Smooth muscle cell (in vitro differentiated cells): Measurements from ENCODE around the gene OXCT2. TPM values are rescaled to one million over a fixed set of nuclear protein-coding genes. Genes with fewer than 3 reads are reported as not detected.
A peak's percentile ranks its signal among the peaks of the same experiment; 100 is the strongest.

Experiments
- DNase-seq: peaks from one replicate; lab custom pipeline; 2025; ENCODE audit not compliant: unreplicated experiment; lab: John Stamatoyannopoulos, UW
- H2AFZ ChIP-seq: fragments of 200-600 bp; sonication (generic); 2 replicates; pipeline ENCODE4 v1.6.0; 2016; ENCODE audit warnings: antibody characterized with exemption, low read depth, mild to moderate bottlenecking
- H3F3A ChIP-seq: fragments of 200-600 bp; sonication (generic); 2 replicates; pipeline ENCODE4 v1.6.0; 2017; ENCODE audit warnings: antibody characterized with exemption, low read depth
- H3K27ac ChIP-seq: fragments of 200-600 bp; sonication (generic); 2 replicates; pipeline ENCODE4 v1.5.1; 2016; ENCODE audit warnings: low read depth, mild to moderate bottlenecking
- H3K27me3 ChIP-seq: fragments of 200-600 bp; sonication (generic); 2 replicates; pipeline ENCODE4 v1.6.1; 2016; ENCODE audit warnings: low read depth, mild to moderate bottlenecking
- H3K36me3 ChIP-seq: fragments of 200-600 bp; sonication (generic); 2 replicates; pipeline ENCODE4 v1.5.1; 2016; ENCODE audit warnings: low read depth
- H3K4me1 ChIP-seq: fragments of 200-600 bp; sonication (generic); 2 replicates; pipeline ENCODE4 v1.5.1; 2016; ENCODE audit warnings: low read depth
- H3K4me2 ChIP-seq: fragments of 200-600 bp; sonication (generic); 2 replicates; pipeline ENCODE4 v1.6.0; 2016; ENCODE audit warnings: mild to moderate bottlenecking
- H3K4me3 ChIP-seq: fragments of 200-600 bp; sonication (generic); 2 replicates; pipeline ENCODE4 v1.5.1; 2016; ENCODE audit warnings: mild to moderate bottlenecking
- H3K79me2 ChIP-seq: fragments of 200-600 bp; sonication (generic); 2 replicates; pipeline ENCODE4 v1.6.0; 2016; ENCODE audit warnings: low read depth, mild to moderate bottlenecking
- H3K9ac ChIP-seq: fragments of 200-600 bp; sonication (generic); 2 replicates; pipeline ENCODE4 v1.6.0; 2016; ENCODE audit warnings: low read depth
- H3K9me3 ChIP-seq: fragments of 200-600 bp; sonication (generic); replicated peaks from 2 replicates; pipeline ENCODE4 v1.5.1; 2016; ENCODE audit warnings: low read depth
- H4K20me1 ChIP-seq: fragments of 200-600 bp; sonication (generic); 2 replicates; pipeline ENCODE4 v1.6.0; 2016; ENCODE audit warnings: low read depth
- WGBS: methylation state at CpG from one replicate; pipeline ENCODE4 v1.1.7; 2016; ENCODE audit warnings: low lambda C conversion rate; 5-methylcytosine and 5-hydroxymethylcytosine counted together
- polyA plus RNA-seq: library from polyadenylated mRNA; unstranded; fragments of >200 nt; fragmentation: Nextera tagmentation; extraction: Ambion mirVana; gene quantifications from 2 replicates; pipeline ENCODE4 v1.2.1, GENCODE V29; 2016
- total RNA-seq: library from RNA; depleted of rRNA; stranded (reverse); fragments of >200 nt; gene quantifications from 2 replicates; pipeline ENCODE4 v1.2.3, GENCODE V29; 2014
- TF ChIP-seq, protein P1 (sequence below): fragments of 200-600 bp; sonication (generic); IDR thresholded peaks from 2 replicates; pipeline ENCODE4 v1.5.1; 2017; ENCODE audit warnings: borderline replicate concordance, mild to moderate bottlenecking, antibody characterized with exemption; ENCODE audit not compliant: insufficient read depth, poor library complexity, severe bottlenecking

OXCT2 gene
- total and polyA plus RNA-seq, 2 experiments from 2014 or later = not detected

DNA sequence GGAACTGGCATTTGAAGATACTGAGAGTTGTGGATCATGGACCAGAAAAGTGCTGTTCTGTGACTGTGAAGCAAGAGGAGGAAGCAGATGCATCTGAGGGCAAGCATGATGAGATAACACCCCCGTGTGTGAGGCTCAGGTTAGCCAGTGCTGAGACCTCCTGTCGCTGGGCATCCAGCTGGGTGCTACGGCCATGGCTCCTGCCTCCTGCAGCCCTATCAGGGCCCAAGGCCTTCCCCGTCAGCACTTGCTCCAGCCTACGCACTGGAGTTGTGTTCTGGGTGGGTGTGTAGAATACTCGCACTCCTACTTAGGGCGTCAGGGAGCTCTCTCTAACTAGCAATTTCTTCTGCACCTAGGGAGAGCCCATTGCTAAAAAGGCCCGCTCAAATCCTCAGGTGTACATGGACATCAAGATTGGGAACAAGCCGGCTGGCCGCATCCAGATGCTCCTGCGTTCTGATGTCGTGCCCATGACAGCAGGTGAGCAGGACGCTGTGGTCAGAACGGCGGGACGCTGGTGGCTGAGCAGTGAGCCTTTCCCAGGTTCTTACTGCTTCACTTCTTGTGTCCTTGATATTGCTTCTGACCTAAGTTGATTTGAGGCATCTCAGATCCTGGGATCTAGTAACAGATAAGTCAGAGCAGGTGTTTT, 26.0 kb downstream of the OXCT2 start:
- Histone ChIP-seq H3K79me2 (peaks cover 3% of the 10 kb centered on the region), H3K4me3 (no peak overlapping the region), H3K27ac (no peak overlapping the region), H3K9me3 (no peaks in the 10 kb centered on the region), H3K4me2 (no peak overlapping the region), H3K36me3 (peaks cover 13% of the 10 kb centered on the region), H3K27me3 (no peaks in the 10 kb centered on the region), H2AFZ (no peak overlapping the region), H4K20me1 (no peaks in the 10 kb centered on the region), H3K9ac (no peak overlapping the region), H3F3A (no peaks in the 10 kb centered on the region), H3K4me1 (peaks cover 2% of the 10 kb centered on the region)
- DNase-seq = no peak
- TF ChIP-seq, protein P1, sequence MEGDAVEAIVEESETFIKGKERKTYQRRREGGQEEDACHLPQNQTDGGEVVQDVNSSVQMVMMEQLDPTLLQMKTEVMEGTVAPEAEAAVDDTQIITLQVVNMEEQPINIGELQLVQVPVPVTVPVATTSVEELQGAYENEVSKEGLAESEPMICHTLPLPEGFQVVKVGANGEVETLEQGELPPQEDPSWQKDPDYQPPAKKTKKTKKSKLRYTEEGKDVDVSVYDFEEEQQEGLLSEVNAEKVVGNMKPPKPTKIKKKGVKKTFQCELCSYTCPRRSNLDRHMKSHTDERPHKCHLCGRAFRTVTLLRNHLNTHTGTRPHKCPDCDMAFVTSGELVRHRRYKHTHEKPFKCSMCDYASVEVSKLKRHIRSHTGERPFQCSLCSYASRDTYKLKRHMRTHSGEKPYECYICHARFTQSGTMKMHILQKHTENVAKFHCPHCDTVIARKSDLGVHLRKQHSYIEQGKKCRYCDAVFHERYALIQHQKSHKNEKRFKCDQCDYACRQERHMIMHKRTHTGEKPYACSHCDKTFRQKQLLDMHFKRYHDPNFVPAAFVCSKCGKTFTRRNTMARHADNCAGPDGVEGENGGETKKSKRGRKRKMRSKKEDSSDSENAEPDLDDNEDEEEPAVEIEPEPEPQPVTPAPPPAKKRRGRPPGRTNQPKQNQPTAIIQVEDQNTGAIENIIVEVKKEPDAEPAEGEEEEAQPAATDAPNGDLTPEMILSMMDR = no peak
- WGBS = 97% methylated on average over 16 of the region's 16 CpGs

GRCh38 chr1:39738622-39739366, 32.4 kb downstream of the OXCT2 start, which contains the start of gene PPIE:
PPIE (plus strand) TSS chr1:39738882; CDS start chr1:39738901, 19 bp downstream.
- H3K79me2 ChIP-seq = peaks cover 13% of the 10 kb centered on the region
- H3K36me3 ChIP-seq = no peaks in the 10 kb centered on the region
- H3K4me3 ChIP-seq = peak within 1 kb of the TSS; percentile 91
- peaks cover 10% of the 10 kb centered on the region for H3K4me1 ChIP-seq
- no peak within 1 kb of the TSS for H3K27ac ChIP-seq
- H2AFZ ChIP-seq = peak within 1 kb of the TSS; percentile 94
- WGBS = 3% methylated on average over 47 of the region's 52 CpGs
- H3K27me3 ChIP-seq = peaks cover 27% of the 10 kb centered on the region
- H4K20me1 ChIP-seq = no peaks in the 10 kb centered on the region
- peak within 1 kb of the TSS; percentile 83 for H3K9ac ChIP-seq
- H3K4me2 ChIP-seq = peak within 1 kb of the TSS; percentile 98
- peak; percentile 47 for DNase-seq
- no peaks in the 10 kb centered on the region for H3F3A ChIP-seq
- H3K9me3 ChIP-seq = no peaks in the 10 kb centered on the region
- TF ChIP-seq, protein P1 = no peak

DNA sequence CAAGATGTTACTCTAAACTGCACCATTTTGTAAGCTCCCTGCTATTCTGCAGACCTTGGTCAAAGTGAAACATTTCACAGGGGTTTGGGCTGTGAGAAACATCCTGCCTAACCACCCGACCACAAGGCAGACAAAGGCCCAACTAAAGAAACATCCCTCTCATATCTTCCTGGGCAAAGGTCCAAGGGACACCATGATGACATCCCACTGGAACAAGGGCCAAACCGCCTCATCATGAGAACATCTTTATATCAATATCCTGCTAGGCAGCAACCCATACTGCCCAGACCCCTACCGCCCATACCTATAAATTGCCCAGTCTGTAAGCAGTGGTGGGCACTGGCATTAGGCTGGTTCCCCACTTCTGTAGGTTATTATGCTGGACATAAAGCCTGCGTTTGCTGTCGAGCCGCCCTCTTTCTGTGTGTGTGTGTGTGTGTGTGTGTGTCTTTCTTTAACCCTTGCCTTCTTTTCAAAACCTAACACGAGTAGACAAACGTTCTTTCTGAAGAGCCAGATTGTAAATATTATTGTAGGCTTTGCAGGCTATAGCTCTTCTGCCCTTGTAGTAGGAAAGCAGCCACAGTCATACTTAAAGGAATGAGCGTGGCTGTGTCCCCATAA, 33.5 kb downstream of the OXCT2 start:
- Histone ChIP-seq H3K27ac (no peak overlapping the region), H3K9me3 (no peaks in the 10 kb centered on the region), H3K27me3 (peaks cover 38% of the 10 kb centered on the region), H3K4me3 (no peak overlapping the region), H3K4me2 (no peak overlapping the region), H4K20me1 (no peaks in the 10 kb centered on the region), H3K9ac (no peak overlapping the region), H3F3A (no peaks in the 10 kb centered on the region), H2AFZ (no peak overlapping the region), H3K79me2 (peaks cover 13% of the 10 kb centered on the region), H3K4me1 (peaks cover 10% of the 10 kb centered on the region), H3K36me3 (no peaks in the 10 kb centered on the region)
- no peak for DNase-seq
- 95% methylated on average over 9 of the region's 9 CpGs for WGBS
- TF ChIP-seq, protein P1 = no peak
